ENCODE data around the gene LSG1.

LSG1 gene

DNA sequence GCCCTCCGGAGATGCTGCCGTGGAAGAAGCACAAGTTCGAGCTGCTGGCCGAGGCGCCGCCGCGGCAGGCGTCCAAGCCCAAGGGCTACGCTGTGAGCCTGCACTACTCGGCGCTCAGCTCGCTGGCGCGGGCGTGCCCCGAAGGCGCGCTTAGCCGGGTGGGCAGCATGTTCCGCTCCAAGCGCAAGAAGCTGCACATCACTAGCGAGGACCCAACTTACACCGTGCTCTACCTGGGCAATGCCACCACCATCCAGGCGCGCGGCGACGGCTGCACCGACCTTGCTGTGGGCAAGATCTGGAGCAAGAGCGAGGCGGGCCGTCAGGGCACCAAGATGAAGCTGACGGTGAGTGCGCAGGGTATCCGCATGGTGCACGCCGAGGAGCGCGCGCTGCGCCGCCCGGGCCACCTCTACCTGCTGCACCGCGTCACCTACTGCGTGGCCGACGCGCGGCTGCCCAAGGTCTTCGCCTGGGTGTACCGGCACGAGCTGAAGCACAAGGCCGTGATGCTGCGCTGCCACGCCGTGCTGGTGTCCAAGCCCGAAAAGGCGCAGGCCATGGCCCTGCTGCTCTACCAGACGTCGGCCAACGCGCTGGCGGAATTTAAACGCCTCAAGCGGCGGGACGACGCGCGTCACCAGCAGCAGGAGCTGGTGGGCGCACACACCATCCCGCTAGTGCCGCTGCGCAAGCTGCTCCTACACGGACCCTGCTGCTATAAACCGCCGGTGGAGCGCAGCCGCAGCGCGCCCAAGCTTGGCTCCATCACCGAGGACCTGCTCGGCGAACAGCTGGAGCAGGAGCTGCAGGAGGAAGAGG, 15.0 kb upstream of the LSG1 start:
- DNase-seq = peak in 4 of 6 experiments; percentile 1 to 36 (median 25)

DNA sequence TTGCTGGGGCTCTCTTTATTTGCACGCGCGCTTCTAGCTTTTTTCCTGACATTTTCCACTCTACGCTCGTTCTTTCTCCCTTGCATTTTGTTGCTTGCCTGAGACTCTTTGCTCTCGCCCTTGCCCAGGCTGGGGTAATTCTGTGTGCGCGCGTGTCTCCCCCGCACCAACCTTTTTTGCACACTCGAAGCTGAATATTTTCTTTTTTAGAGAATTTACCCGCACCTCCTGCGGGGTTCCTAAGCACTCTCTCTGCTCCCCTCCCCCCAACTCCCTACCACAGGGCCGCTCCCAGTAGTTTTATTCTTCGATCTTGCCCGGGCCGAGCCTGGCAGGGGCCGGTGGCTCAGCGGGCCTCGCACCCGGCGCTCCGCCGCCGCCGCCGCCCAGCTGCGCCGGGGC, 14.4 kb upstream of the LSG1 start:
- peak in 3 of 6 experiments; percentile 2 to 36 (median 32) for DNase-seq

DNA sequence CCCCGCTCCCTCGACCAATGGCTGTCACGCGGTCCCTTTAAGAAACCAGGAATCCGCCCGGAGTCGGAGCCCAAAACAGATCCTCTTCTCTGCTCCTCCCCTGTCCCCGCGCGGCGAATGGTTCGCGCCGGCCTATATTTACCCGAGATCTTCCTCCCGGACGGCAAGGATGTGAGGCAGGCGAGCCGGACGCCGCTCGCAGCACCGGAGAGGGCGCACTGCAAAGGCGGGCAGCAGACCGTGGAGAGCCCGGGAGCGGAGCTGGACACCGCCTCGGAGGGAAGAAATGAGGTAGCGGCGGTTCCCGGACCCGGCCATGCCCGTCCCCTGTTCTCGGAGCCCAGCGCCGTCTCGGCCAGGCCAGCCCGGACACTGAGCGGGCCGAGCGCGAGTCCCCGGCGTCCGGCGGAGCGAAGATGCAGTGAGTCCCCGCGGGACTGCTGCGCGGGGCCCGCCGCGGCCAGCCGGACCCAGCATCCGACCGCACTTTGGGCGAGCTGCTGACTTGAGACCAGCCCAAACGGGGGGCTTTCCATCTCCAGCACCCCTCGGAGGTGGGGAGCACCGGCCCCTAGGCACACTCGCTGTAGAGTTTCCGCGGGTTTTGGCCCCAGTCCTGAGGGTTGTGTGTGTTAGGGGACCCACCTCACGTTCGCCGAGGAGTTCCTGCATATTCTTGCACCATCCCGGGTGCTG, 13.9 kb upstream of the LSG1 start, which contains the start of gene FAM43A:
Gene FAM43A (plus strand): TSS at position 166 of the 696 bp plus-strand sequence. CDS start 944 bp downstream, outside the sequence.
- peak; percentile 3 to 58 (median 50) for DNase-seq

DNA sequence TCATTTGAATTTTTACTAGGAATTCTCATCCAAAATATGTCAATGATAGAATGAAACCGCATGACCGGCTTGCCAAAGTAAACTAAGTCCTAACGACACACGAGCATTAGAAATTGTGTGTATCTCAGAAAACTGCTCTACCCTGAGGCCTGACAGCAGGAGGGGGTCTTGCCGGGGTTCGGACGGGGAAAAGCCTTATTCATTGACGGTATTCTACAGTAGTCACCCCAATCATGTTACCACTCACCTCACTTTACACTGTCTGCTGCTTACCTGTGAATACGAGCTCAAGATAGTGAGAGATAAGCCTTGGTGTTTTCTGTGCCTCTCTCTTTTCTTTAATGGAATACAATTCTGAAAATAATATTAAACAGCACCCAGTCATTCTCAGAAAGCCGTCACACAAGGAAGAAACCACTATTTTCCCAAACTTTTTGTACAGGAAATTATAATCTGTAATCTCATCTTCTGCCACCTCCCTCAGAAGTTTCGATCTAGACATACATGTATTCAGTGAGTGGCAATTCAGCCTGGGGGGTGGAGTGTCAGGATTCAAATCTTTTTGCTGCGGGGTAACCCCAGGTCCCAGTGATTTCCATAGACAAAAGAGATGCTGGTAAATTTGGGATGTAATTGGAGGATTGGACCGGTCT, 13.2 kb upstream of the LSG1 start:
- DNase-seq = peak in 1 of 6 experiments; percentile 54

DNA sequence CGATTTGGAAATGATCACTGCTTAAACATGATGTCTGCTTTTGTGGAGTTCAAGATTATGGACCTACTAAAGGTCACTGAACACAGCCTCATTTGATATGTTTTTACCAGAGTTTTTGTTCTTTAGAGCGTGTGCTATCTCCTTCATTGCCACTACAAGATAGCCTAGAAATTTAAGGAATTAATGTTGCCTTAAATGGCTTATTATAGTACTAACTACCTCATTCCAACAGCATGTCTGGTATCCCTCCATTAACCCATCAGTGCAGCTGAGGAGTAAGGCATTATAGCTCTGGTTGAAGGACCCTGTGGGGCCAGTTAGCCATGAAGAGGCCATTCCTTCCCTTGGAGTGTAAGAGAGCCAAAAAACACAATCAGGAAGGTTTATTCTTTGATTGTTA, 11.4 kb upstream of the LSG1 start:
- DNase-seq = no peak

DNA sequence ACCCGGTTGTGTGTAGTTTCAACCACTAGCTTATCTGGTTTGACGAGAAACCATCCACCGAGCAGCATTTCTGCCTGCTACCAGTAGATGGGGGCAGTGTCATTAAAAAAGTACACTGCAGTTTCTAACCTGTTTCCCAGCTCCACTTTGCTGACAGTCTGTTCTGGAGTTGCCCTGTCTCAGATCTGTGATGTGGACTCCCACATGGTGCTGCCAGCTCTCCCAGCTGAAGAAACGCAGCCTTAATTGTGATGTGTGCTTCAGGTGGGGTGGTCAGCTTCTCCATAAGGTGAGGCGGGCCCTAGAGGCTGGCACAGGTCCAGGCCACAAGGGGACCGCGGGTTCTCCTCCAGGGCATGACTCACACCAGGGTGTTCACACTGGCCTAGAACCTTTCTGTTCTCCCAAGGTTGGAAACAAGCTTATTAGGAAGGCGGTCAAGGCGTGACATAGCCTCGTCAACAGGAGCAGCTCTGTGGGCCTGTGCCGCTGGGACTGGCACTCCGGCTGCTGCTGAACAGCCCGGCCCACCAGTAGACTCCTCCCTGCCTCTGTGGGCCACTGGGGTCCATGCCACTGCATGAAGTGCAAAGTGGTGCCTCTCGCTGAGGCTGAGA, 10.8 kb upstream of the LSG1 start:
- DNase-seq = peak; percentile 24 to 74 (median 36)

DNA sequence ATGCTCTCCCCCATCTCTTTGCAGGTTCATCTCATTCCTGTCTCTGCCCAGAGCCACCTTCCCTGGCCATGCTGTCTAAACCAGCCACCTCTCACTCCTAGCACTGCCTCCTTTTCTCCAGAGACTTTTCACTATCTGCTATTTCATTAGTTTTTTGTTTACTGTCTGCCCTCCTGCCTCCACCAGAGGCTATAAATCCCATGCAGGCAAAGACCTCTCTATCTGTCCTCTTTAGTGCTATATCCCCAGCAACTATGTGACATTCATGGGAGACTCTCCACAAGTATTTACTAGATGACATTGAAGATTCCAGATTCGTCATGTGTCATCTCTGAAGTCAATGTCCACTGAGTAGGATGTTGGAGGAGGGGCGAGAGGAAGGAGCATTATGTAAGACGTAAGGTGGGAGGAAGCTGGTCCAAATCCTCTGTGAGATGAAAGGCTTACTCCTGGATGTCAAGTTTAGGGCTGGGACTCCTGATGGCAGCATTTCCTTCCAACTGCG, 10.2 kb upstream of the LSG1 start:
- DNase-seq = no peak

DNA sequence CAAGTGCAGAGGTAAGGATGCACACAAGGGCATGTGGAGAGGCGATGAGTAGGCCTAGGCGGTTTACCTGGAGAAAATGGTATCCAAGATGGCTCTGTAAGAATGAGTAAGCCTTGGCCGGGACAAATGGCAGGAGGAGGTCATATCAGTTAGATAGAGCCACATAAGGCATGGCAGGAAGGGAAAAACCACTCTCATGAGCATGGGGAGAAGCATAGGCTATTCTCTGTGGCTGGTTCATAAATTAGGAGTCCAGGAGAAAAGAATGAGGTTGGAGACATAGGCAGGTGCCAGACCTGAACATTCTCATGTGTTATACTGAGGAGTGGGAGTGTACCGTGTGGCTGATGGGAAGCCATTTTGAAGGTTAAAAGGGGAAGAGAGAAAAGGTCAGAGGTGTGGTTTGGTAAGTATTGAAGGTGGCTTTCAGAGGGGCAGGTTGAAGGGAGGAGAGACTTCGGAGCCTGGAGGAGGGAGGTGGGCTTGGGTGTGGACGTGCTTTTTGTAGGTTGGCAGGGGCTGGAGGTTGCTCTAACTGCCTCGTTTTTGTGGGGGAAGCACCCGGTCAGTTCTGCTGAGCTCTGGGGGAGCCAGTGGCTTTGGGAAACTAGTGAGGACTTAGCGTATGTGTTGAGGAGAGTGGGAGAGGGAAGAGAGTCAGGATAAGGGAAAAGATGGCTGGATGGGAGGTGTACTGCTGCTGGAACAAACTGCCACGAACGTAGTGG, 9.1 kb upstream of the LSG1 start:
- no peak for DNase-seq

DNA sequence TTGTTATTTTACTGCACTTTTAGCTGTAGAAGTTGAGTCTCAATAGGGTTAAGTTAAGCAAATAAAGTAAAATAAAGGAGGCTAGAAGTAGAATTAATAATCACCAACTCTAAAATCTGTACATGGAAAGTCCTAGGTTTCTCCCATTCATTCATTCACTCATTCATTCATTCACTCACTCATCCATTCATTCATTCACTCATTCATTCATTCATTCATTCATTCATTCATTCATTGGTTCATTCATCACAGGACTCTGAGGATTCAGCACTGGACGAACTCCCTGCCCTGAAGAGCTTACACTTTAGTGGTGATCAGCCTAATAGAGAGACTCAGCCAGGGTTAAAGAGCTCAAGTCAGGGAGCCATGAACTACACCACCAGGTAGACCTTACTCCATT, 4.5 kb upstream of the LSG1 start:
- no peak for DNase-seq

DNA sequence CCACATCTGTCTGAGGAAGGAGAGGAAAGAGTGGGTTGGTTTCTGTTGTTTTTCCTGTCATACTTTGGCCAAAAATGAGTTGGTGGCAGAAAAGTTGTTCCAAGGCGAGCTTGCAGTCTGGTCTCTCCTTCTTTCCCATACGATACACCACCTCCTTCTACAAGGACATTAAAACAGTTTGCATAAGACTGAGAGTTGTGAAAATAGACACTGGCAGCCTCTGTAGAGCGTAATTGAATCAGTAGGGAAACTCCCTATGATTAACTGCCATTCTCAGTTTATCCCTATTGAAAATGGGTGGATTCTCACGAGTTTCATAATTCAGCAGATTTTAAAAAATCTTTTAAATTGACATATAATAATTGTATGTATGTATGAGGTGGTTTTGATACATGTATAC, 3.7 kb upstream of the LSG1 start:
- DNase-seq = no peak

DNA sequence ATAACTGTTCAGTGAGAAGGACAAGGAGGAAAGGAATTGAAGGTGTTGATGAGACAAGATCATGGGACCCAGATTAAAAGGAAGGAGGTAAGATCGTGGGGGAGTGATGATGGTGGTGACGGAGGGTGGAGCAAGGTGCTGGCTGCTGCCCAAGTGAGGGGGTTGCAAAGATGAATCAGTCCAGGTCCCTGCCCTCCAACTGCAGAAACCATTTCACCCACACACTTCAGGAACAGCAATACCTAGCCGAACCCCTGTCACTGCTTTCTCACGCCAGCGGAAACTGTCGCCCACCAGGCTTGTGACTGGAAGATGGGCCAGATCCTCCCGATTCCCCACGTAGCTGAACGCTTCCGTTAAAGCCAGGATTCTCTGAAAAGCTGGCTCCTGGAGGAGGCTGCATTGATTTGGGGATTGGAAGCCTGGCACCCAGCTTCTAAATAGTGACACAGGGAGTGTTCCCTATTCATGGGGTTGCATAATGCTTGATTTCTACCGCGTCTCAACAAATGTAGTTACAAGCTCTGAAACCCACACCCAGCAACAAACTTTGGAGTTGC, 3.2 kb upstream of the LSG1 start:
- no peak for DNase-seq

DNA sequence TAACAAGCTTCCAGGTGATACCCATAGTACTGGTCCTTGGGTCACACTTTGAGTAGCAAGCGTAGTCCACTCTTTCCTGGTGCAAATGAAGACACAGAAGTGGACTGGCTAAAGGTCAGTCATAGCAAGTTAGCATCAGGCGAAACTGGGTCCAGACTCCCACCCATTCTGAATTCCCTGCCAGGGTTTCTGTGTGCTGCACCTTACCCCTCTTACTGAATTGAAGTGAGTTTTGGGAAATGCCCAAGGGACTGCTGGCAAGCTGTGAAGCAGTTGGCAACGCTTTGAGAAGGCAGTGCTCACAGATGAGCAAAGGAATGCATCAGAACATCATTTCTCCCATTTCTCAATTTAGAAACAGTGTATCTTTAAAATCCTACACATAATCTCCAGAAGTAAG, 1.8 kb upstream of the LSG1 start:
- no peak for DNase-seq

DNA sequence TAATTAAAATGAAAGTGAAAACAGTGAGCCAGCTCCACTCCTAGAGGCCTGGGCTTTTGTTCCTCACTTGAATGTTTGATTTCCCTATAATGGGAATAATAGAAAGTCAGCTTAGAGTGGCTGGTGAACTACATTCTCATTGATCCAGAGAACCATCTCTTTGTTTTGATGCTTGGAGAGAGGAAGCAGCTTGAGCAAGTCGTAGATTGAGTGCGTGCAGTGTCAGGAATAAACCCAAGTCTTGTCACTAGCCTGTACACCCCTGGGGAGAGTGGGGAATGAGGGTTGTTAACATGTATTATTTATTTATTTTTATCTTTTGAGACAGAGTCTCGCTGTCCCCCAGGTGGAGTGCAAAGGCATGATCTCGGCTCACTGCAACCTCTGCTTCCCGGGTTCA, 885 bp upstream of the LSG1 start:
- DNase-seq = no peak

DNA sequence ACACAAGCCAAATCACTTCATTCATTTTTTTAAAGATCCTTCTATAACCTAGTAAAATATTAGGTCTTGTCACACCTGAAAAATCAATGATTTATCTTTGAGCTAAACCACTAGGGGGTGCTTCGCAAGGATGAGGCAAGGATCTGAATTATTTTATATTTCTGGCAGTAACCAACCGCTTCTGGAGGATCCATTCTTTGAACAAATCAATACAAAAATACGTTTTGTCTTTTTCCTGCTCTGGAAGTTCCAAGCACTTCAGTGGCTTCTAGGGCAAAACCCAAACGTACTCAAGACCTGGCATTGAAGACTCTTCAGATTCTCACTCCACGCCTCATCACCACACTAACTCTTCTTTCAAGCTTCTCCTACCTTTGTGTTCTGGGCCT, 486 bp downstream of the LSG1 start:
- DNase-seq = peak in 4 of 6 experiments; percentile 14 to 69 (median 39)

DNA sequence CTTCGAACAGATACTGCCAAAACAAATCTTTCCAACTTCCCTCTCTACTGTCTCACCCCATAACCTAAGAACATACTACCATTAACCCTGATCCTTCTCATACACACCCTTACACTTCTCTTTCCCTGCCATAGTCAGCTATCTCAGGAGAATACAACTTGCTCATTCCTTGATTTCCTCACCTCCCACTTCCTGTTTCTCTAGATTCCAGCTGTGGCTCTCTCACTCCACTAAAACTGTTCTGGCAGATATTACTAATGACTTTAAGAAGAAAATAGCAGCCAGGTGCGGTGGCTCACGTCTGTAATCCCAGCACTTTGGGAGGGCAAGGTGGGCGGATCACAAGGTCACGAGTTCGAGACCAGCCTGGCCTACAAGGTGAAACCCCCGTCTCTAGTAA, 4.6 kb downstream of the LSG1 start:
- no peak for DNase-seq

DNA sequence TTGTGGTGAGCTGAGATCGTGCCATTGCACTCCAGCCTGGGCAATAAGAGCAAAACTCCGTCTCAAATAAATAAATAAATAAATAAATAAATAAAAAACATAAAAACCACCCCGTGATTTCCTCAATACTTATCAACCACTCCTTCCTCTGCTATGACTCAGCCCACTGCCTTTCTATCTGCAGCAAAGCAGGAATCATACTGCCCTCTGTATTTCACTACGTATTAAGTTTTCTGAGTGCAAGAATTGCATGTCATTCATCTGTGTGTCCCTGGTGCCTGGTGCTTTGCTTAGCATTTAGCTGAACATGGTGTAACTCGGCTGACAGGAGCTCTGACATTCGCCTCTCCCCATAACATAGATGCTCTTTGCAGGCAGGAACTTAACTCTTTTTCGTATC, 7.1 kb downstream of the LSG1 start:
- no peak for DNase-seq

DNA sequence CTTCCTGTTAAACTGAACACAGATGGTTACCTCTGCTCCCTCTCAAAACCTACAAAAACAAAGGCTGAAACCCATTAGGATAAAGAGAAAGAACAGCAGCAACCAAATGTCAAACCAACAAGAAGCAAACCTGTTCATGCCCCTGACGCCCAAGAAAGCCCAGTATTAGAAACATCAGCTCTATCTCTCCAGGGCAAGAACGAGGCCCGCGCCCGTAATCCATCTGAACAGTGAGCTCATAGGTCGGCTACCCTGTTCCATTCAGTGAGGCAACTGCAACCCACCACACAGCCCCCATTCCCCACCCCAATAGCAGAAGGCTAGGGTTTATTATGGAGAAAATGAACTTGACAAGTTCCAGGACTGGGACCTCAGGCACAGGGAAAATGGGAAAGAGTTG, 10.0 kb downstream of the LSG1 start:
- DNase-seq = no peak

DNA sequence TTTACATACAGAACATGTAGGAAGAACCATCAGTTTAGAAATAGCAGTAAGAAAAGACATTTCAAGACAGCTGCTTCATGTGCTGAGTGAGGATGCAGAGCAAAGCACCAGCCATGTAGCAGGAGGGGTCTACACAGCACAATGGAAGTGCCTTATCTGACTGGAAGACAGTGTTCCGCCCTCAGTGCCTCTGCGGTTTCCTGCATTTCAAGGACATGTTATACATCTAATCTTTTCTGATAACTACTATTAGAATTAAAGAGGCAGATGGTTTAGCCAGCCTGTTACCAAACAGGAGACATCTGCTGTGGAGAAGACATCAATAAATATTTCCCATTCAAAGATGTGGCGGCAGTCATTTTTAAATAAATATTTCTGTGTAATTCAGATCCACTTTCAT, 10.6 kb downstream of the LSG1 start:
- no peak for DNase-seq

DNA sequence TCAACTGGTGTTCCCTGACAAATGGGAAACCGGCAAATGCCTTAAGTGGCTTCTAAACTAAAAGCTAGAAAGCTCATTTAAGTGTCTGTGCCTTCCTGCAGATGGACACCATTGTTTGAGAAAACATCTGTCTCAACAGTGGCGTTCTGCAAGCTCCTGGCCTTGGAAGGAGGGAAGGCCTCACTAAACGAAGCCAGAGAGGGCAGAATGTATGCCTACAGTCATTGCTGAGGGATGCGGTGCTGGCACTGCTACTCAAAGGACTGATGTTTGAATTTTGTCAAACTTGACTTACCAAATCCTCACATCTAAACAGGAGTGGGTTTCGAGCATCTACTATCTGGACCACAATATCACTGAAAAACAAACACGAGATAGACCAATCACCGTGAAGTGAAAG, 12.2 kb downstream of the LSG1 start:
- no peak for DNase-seq

DNA sequence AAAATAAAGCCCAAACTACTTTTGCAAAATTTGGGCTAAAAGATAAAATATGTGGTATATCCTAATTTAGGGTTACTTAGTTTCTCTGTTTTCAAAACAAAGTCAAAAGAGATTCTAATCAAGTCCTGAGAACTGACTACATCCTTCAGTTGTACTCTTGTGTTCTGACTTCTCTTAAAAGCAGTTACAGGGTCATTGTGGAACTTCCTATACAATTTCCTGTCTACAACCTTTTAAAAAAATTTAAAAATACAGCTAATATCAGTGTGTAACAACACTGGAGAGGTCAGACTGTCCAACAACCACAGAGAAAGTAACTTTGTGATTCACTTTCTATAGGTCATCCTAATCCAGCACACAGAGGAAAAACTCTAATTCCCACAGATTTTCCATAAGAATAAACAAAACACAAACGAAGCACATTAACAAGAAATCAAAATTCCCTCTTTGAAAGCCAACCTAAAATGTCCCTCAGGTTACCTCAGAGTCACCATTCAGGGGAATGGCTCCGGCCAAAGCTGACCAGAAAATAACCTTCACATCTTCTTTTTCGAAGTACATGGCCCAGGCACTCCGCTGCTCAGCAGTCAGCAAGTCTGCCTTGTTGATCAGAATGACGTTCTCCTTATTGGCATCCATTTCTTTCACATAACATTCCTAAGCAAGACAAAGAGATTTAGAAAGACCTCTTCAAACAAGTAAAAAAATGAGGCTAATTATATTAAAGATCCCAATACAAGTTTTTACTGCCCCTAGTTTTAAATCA, 13.3 kb downstream of the LSG1 start:
- no peak for DNase-seq

DNA sequence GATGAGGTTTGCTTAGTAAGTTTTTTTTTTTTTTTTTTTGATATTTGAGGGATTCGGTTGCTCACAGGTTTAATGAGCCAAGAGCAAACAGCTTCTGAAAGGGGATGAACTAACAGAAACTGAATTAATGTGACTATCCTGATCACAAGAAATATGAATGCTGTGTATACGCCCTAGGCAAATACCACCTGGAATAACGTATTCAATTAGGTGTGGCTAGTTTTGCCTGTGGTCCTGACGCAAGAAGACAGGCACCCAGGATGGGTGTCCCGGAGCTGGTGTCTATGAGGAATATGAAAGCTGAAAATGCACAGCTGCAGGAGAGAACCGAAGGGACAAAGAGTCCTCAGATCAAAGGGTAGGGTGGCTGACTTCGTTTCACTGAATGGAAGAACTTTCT, 14.6 kb downstream of the LSG1 start:
- DNase-seq = no peak
